Gastrocnemius medialis (tissue), 4 donors: Measurements from ENCODE around the gene HBD.
"Not testable (repeated sequence)": the region's sequence is repeated elsewhere in the genome, so short reads cannot be mapped to it uniquely, and the experiment has no call there.

Source experiments
- CTCF ChIP-seq, 5 experiments: fragments of 450-650 bp in 3 of 5; fragments of 200-600 bp in 2 of 5; sonication (generic) in 2 of 5; IDR thresholded peaks in 4 of 5; conservative IDR thresholded peaks in 1 of 5; 1 replicate in 4 of 5; 2 replicates in 1 of 5; pipeline ENCODE4 v1.5.1; 2016 to 2019; ENCODE audit warnings: antibody characterized with exemption in 5 of 5, mild to moderate bottlenecking in 3 of 5, moderate library complexity in 3 of 5
- POLR2A ChIP-seq, 2 donors: fragments of 450-650 bp; IDR thresholded peaks; one replicate each; pipeline ENCODE4 v1.6.1; 2017; ENCODE audit warnings: antibody characterized with exemption in 2 of 2, mild to moderate bottlenecking in 2 of 2, moderate library complexity in 2 of 2

GRCh38 chr11:5254646-5255413 lies 20.5 kb upstream of the HBD start, which contains the start of gene HBG2:
- not testable (repeated sequence) for TF ChIP-seq CTCF (IDR thresholded peaks at IDR 0.05 in 4 of 5, conservative IDR thresholded peaks at IDR 0.05 in 1 of 5); POLR2A (IDR thresholded peaks at IDR 0.05)
